Metanephros (tissue), 2 donors: ENCODE results near the gene RARB. TPM values are rescaled to one million over a fixed set of nuclear protein-coding genes. Genes with fewer than 3 reads are reported as not detected.

ENCODE experiments used
- small RNA-seq: library from RNA; depleted of rRNA; stranded (forward); fragments of <200 nt; gene quantifications from one replicate; pipeline ENCODE3, GENCODE V24; 2014; ENCODE audit warnings: low replicate concordance
- total RNA-seq: library from RNA; depleted of rRNA; stranded (reverse); fragments of >200 nt; gene quantifications from one replicate; pipeline ENCODE4 v1.2.3, GENCODE V29; 2014

RARB gene
- total RNA-seq: 76.9 TPM

DNA sequence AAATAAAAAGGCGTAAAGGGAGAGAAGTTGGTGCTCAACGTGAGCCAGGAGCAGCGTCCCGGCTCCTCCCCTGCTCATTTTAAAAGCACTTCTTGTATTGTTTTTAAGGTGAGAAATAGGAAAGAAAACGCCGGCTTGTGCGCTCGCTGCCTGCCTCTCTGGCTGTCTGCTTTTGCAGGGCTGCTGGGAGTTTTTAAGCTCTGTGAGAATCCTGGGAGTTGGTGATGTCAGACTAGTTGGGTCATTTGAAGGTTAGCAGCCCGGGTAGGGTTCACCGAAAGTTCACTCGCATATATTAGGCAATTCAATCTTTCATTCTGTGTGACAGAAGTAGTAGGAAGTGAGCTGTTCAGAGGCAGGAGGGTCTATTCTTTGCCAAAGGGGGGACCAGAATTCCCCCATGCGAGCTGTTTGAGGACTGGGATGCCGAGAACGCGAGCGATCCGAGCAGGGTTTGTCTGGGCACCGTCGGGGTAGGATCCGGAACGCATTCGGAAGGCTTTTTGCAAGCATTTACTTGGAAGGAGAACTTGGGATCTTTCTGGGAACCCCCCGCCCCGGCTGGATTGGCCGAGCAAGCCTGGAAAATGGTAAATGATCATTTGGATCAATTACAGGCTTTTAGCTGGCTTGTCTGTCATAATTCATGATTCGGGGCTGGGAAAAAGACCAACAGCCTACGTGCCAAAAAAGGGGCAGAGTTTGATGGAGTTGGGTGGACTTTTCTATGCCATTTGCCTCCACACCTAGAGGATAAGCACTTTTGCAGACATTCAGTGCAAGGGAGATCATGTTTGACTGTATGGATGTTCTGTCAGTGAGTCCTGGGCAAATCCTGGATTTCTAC, at the start of gene RARB:
Gene RARB (plus strand): TSS at position 322 of the 847 bp plus-strand sequence. CDS start 469 bp downstream, at position 791.

Small RNAs within 50 kb of the gene (small RNA-seq; reads per million reads assigned to genes)
- gene RF01161 (0.12 reads per million), gene RF02271 (not detected)

Other genes with a start within 250 kb of the RARB start
- 144 TPM for gene TOP2B, start 236.6 kb downstream of the RARB start, total RNA-seq